Neuronal stem cell (in vitro differentiated cells): ENCODE measurements around the gene FGFR3.

Experiments used
- DNase-seq: peaks from one replicate; pipeline ENCODE4 v3.0.0-alpha.2; 2013; ENCODE audit warnings: low spot score
- H2AFZ ChIP-seq: one replicate; pipeline ENCODE4 v1.6.1; 2013; ENCODE audit warnings: mild to moderate bottlenecking, low read length, inconsistent platforms
- H2AK5ac ChIP-seq: 2 replicates; pipeline ENCODE4 v1.6.1; 2013; ENCODE audit warnings: low read depth, mild to moderate bottlenecking, inconsistent platforms, low read length, moderate library complexity, mixed read lengths
- H2BK120ac ChIP-seq: 2 replicates; pipeline ENCODE4 v1.6.1; 2013; ENCODE audit warnings: low read depth, mild to moderate bottlenecking, inconsistent platforms, low read length, moderate library complexity, mixed read lengths
- H2BK12ac ChIP-seq: one replicate; pipeline ENCODE4 v1.6.1; 2013; ENCODE audit warnings: low read length, inconsistent platforms
- H2BK15ac ChIP-seq: 2 replicates; pipeline ENCODE4 v1.6.1; 2013; ENCODE audit warnings: mild to moderate bottlenecking, low read length, inconsistent platforms, mixed read lengths
- H2BK5ac ChIP-seq: one replicate; pipeline ENCODE4 v1.6.1; 2013; ENCODE audit warnings: inconsistent platforms, mild to moderate bottlenecking, low read length, moderate library complexity
- H3K14ac ChIP-seq: one replicate; pipeline ENCODE4 v1.6.1; 2013; ENCODE audit warnings: low read length, inconsistent platforms
- H3K18ac ChIP-seq: 2 replicates; pipeline ENCODE4 v1.6.1; 2013; ENCODE audit warnings: low read length, inconsistent platforms
- H3K23ac ChIP-seq: 2 replicates; pipeline ENCODE4 v1.6.1; 2013; ENCODE audit warnings: low read depth, mild to moderate bottlenecking, mixed read lengths, low read length, inconsistent platforms; ENCODE audit not compliant: poor library complexity
- H3K27ac ChIP-seq: replicated peaks from 3 replicates; pipeline ENCODE4 v1.5.1; 2013; ENCODE audit warnings: low read length, inconsistent platforms
- H3K27me3 ChIP-seq, 3 experiments: 2 replicates each; pipeline ENCODE4 v1.6.1; 2013; ENCODE audit warnings: low read length in 3 of 3, mild to moderate bottlenecking in 2 of 3, inconsistent platforms in 1 of 3, low read depth in 1 of 3, mixed read lengths in 1 of 3, moderate library complexity in 1 of 3; ENCODE audit not compliant: control insufficient read depth in 3 of 3, insufficient read depth in 3 of 3
- H3K36me3 ChIP-seq, 2 donors: replicated peaks in 1 of 2; 2 replicates each; pipeline ENCODE4 v1.6.1; 2013; ENCODE audit warnings: low read length in 2 of 2; ENCODE audit not compliant: control insufficient read depth in 2 of 2, insufficient read depth in 2 of 2
- H3K4ac ChIP-seq: 2 replicates; pipeline ENCODE4 v1.6.1; 2013; ENCODE audit warnings: inconsistent platforms, mild to moderate bottlenecking, low read length, moderate library complexity
- H3K4me1 ChIP-seq, 2 donors: 1 replicate in 1 of 2; 2 replicates in 1 of 2; pipeline ENCODE4 v1.6.1; 2013; ENCODE audit warnings: low read length in 2 of 2, low read depth in 1 of 2; ENCODE audit not compliant: control insufficient read depth in 2 of 2, insufficient read depth in 1 of 2
- H3K4me2 ChIP-seq: one replicate; pipeline ENCODE4 v1.6.1; 2013; ENCODE audit warnings: mild to moderate bottlenecking, low read length, inconsistent platforms; ENCODE audit not compliant: insufficient read depth, poor library complexity, severe bottlenecking
- H3K4me3 ChIP-seq, 2 donors: 2 replicates each; pipeline ENCODE4 v1.5.1; 2013; ENCODE audit warnings: low read length in 2 of 2, mild to moderate bottlenecking in 2 of 2, inconsistent platforms in 1 of 2, moderate library complexity in 1 of 2
- H3K79me1 ChIP-seq: one replicate; pipeline ENCODE4 v1.6.1; 2013; ENCODE audit warnings: low read depth, mild to moderate bottlenecking, inconsistent platforms, low read length, moderate library complexity
- H3K9ac ChIP-seq: one replicate; pipeline ENCODE4 v1.6.1; 2013; ENCODE audit warnings: mild to moderate bottlenecking, low read depth, low read length, inconsistent platforms; ENCODE audit not compliant: poor library complexity
- H3K9me3 ChIP-seq, 2 donors: replicated peaks in 1 of 2; 2 replicates each; pipeline versions ENCODE3 to v1.6.1; 2013; ENCODE audit warnings: low read length in 2 of 2, mild to moderate bottlenecking in 2 of 2, inconsistent platforms in 1 of 2, low read depth in 1 of 2, mixed read lengths in 1 of 2, moderate library complexity in 1 of 2; ENCODE audit not compliant: control insufficient read depth in 2 of 2, insufficient read depth in 1 of 2
- H4K8ac ChIP-seq: one replicate; pipeline ENCODE4 v1.6.1; 2013; ENCODE audit warnings: low read depth, mild to moderate bottlenecking, inconsistent platforms, low read length, moderate library complexity
- H4K91ac ChIP-seq: one replicate; pipeline ENCODE4 v1.6.1; 2013; ENCODE audit warnings: low read length, low read depth, mild to moderate bottlenecking, inconsistent platforms; ENCODE audit not compliant: poor library complexity
- WGBS, 2 donors: extraction: QIAGEN DNeasy Blood & Tissue Kit; methylation state at CpG; one replicate each; pipeline ENCODE4 v1.1.7; 2013; ENCODE audit warnings: missing lambda C conversion rate in 2 of 2, mixed read lengths in 1 of 2; ENCODE audit not compliant: insufficient read length in 2 of 2, insufficient replicate concordance in 1 of 2; ENCODE audit errors: extremely low coverage in 2 of 2; 5-methylcytosine and 5-hydroxymethylcytosine counted together

Gene FGFR3

GRCh38 chr4:1777822-1778641 lies 15.1 kb upstream of the FGFR3 start:
- Histone ChIP-seq H3K27me3 (peaks cover 0 to 15% (median 4%) of the 10 kb centered on the region in 3 experiments), H2BK120ac (peak overlapping the region; percentile 96), H3K4me1 (peaks cover 44 to 58% of the 10 kb centered on the region in 2 donors), H2BK12ac (peak overlapping the region; percentile 100), H2AK5ac (peak overlapping the region; percentile 100), H3K4me3 (no peak overlapping the region), H3K14ac (peak overlapping the region; percentile 97), H3K4me2 (peak overlapping the region; percentile 25), H3K36me3 (no peaks in the 10 kb centered on the region), H3K23ac (peak overlapping the region; percentile 98), H3K79me1 (peaks cover 3% of the 10 kb centered on the region), H3K9ac (peak overlapping the region; percentile 82), H4K91ac (peak overlapping the region; percentile 99), H2BK5ac (peak overlapping the region; percentile 93), H3K18ac (peak overlapping the region; percentile 100), H2BK15ac (peak overlapping the region; percentile 100), H4K8ac (no peak overlapping the region), H3K4ac (peak overlapping the region; percentile 100), H2AFZ (peak overlapping the region; percentile 19), H3K9me3 (no peaks in the 10 kb centered on the region), H3K27ac (peak overlapping the region; percentile 74)
- peak; percentile 88 for DNase-seq
- WGBS, 2 donors = no CpG with 5 or more reads among the region's 27 CpGs

GRCh38 chr4:1778642-1779392 lies 14.3 kb upstream of the FGFR3 start:
- H2AK5ac ChIP-seq = peak overlapping the region; percentile 100
- peak overlapping the region; percentile 100 for H2BK12ac ChIP-seq
- H3K4me1 ChIP-seq = peaks cover 41 to 54% of the 10 kb centered on the region in 2 donors
- H2BK5ac ChIP-seq = peak overlapping the region; percentile 93
- peak overlapping the region; percentile 82 for H3K9ac ChIP-seq
- no peak overlapping the region for H3K4me3 ChIP-seq
- H3K27ac ChIP-seq = peak overlapping the region; percentile 74
- no peak overlapping the region for H3K4me2 ChIP-seq
- peak overlapping the region; percentile 98 for H2BK15ac ChIP-seq
- peak overlapping the region; percentile 51 for H3K23ac ChIP-seq
- peaks cover 3% of the 10 kb centered on the region for H3K79me1 ChIP-seq
- no peaks in the 10 kb centered on the region for H3K9me3 ChIP-seq
- no peak for DNase-seq
- peak overlapping the region; percentile 99 for H3K18ac ChIP-seq
- WGBS, 2 donors = no CpG with 5 or more reads among the region's 18 CpGs
- peak overlapping the region; percentile 95 for H2BK120ac ChIP-seq
- peak overlapping the region; percentile 20 for H4K8ac ChIP-seq
- H3K14ac ChIP-seq = peak overlapping the region; percentile 97
- H3K36me3 ChIP-seq = no peaks in the 10 kb centered on the region
- H3K4ac ChIP-seq = peak overlapping the region; percentile 100
- H4K91ac ChIP-seq = peak overlapping the region; percentile 96
- peak overlapping the region; percentile 19 for H2AFZ ChIP-seq
- H3K27me3 ChIP-seq = peaks cover 0 to 13% (median 1%) of the 10 kb centered on the region in 3 experiments

GRCh38 chr4:1779588-1780382 lies 13.3 kb upstream of the FGFR3 start:
- Histone ChIP-seq H2BK120ac (peak overlapping the region; percentile 95), H3K27me3 (peaks cover 0 to 4% (median 0%) of the 10 kb centered on the region in 3 experiments), H3K18ac (peak overlapping the region; percentile 99), H2BK15ac (peak overlapping the region; percentile 98), H2AK5ac (peak overlapping the region; percentile 100), H3K4me3 (no peak overlapping the region), H2BK12ac (peak overlapping the region; percentile 100), H3K79me1 (no peaks in the 10 kb centered on the region), H2BK5ac (peak overlapping the region; percentile 93), H3K4me1 (peaks cover 40 to 57% of the 10 kb centered on the region in 2 donors), H2AFZ (peak overlapping the region; percentile 38), H3K4me2 (no peak overlapping the region), H3K14ac (no peak overlapping the region), H3K23ac (peak overlapping the region; percentile 80), H3K27ac (no peak overlapping the region), H3K36me3 (no peaks in the 10 kb centered on the region), H3K9me3 (no peaks in the 10 kb centered on the region), H3K4ac (no peak overlapping the region), H3K9ac (peak overlapping the region; percentile 60), H4K8ac (no peak overlapping the region), H4K91ac (peak overlapping the region; percentile 85)
- no peak for DNase-seq
- no CpG with 5 or more reads among the region's 18 CpGs for WGBS, 2 donors
